Endothelial cell (in vitro differentiated cells): ENCODE results near the gene CLK3. TPM values are rescaled to one million over a fixed set of nuclear protein-coding genes. Genes with fewer than 3 reads are reported as not detected.

Experiments
- DNase-seq: peaks from one replicate; pipeline ENCODE4 v3.0.0; 2021; ENCODE audit warnings: low spot score
- H3K27ac Mint-ChIP-seq: one replicate; pipeline ENCODE4 v1.8.0; 2021; ENCODE audit warnings: mixed read lengths, inconsistent platforms; ENCODE audit not compliant: unreplicated experiment
- H3K27me3 Mint-ChIP-seq: one replicate; pipeline ENCODE4 v1.8.0; 2021; ENCODE audit warnings: mild to moderate bottlenecking, moderate library complexity, mixed read lengths, inconsistent platforms; ENCODE audit not compliant: unreplicated experiment
- H3K36me3 Mint-ChIP-seq: one replicate; pipeline ENCODE4 v1.8.0; 2021; ENCODE audit warnings: mild to moderate bottlenecking, low read depth, mixed read lengths, inconsistent platforms; ENCODE audit not compliant: unreplicated experiment
- H3K4me1 Mint-ChIP-seq: one replicate; pipeline ENCODE4 v1.8.0; 2021; ENCODE audit warnings: mild to moderate bottlenecking, mixed read lengths, inconsistent platforms; ENCODE audit not compliant: unreplicated experiment
- H3K4me3 Mint-ChIP-seq: one replicate; pipeline ENCODE4 v1.8.0; 2021; ENCODE audit warnings: mild to moderate bottlenecking, mixed read lengths, inconsistent platforms; ENCODE audit not compliant: unreplicated experiment
- H3K9me3 Mint-ChIP-seq: one replicate; pipeline ENCODE4 v1.8.0; 2021; ENCODE audit warnings: mixed read lengths, inconsistent platforms; ENCODE audit not compliant: unreplicated experiment
- CTCF ChIP-seq: fragments of 200-600 bp; sonication (generic); IDR thresholded peaks from one replicate; pipeline ENCODE4 v1.5.0; 2021; ENCODE audit warnings: antibody characterized with exemption; ENCODE audit not compliant: unreplicated experiment
- total RNA-seq: library from RNA; stranded (reverse); fragmentation: NEBNext Ultra II Directional; extraction: Animal tissue kit (Norgen Biotek cat#: 25700); gene quantifications from one replicate; pipeline ENCODE4 v1.2.1, GENCODE V29; 2021; ENCODE audit not compliant: unreplicated experiment

Gene CLK3
- total RNA-seq, 1 donor from 2014 or later: 81.7 TPM

- H3K27me3 Mint-ChIP-seq: no peaks in the 10 kb centered on the region
Observed at GRCh38 chr15:74676801-74677200, 61.2 kb downstream of the CLK3 start.

More at GRCh38 chr15:74676801-74677200, 61.2 kb downstream of the CLK3 start:
- Mint-ChIP-seq H3K27ac (no peak overlapping the region), H3K9me3 (no peaks in the 10 kb centered on the region), H3K4me3 (no peak overlapping the region), H3K36me3 (peaks cover 15% of the 10 kb centered on the region), H3K4me1 (peaks cover 9% of the 10 kb centered on the region)
- TF ChIP-seq CTCF: no peak
- no peak for DNase-seq

Other genes starting within 250 kb of the CLK3 start
- 0.82 TPM for gene CYP11A1, start 248.2 kb upstream of the CLK3 start, total RNA-seq
- gene SEMA7A, start 181.9 kb upstream of the CLK3 start, total RNA-seq: 41.4 TPM
- 79.9 TPM for gene UBL7, start 154.7 kb upstream of the CLK3 start, total RNA-seq
- 70.0 TPM for gene ARID3B, start 74.6 kb upstream of the CLK3 start, total RNA-seq
- gene EDC3, start 80.2 kb downstream of the CLK3 start, total RNA-seq: 71.0 TPM
- 7.0 TPM for gene CYP1A1, start 109.7 kb downstream of the CLK3 start, total RNA-seq
- gene CYP1A2, start 133.0 kb downstream of the CLK3 start, total RNA-seq: not detected
- gene CSK, start 166.2 kb downstream of the CLK3 start, total RNA-seq: 100 TPM
- gene LMAN1L, start 197.0 kb downstream of the CLK3 start, total RNA-seq: not detected
- not detected for gene CPLX3, start 210.8 kb downstream of the CLK3 start, total RNA-seq
- 25.6 TPM for gene ULK3, start 227.3 kb downstream of the CLK3 start, total RNA-seq